HUES48 (cell line): ENCODE data around the gene GADL1.

Experiments used
- H3K27ac ChIP-seq: one replicate; pipeline ENCODE4 v1.7.0; 2013; ENCODE audit warnings: low read depth, low read length, inconsistent platforms
- H3K27me3 ChIP-seq: 2 replicates; pipeline ENCODE4 v1.6.1; 2013; ENCODE audit warnings: mild to moderate bottlenecking, low read length; ENCODE audit not compliant: control insufficient read depth, insufficient read depth
- H3K36me3 ChIP-seq: 2 replicates; pipeline ENCODE4 v1.6.1; 2013; ENCODE audit warnings: low read length; ENCODE audit not compliant: control insufficient read depth, insufficient read depth
- H3K4me1 ChIP-seq: 2 replicates; pipeline ENCODE4 v1.6.1; 2013; ENCODE audit warnings: mild to moderate bottlenecking, low read length; ENCODE audit not compliant: control insufficient read depth, insufficient read depth
- H3K4me3 ChIP-seq: 2 replicates; pipeline ENCODE4 v1.5.1; 2013; ENCODE audit warnings: mild to moderate bottlenecking, low read depth, low read length
- H3K9ac ChIP-seq: 2 replicates; pipeline ENCODE4 v1.6.1; 2013; ENCODE audit warnings: mild to moderate bottlenecking, low read depth, low read length, moderate library complexity
- H3K9me3 ChIP-seq: 2 replicates; pipeline ENCODE4 v1.6.1; 2013; ENCODE audit warnings: low read length; ENCODE audit not compliant: control insufficient read depth, insufficient read depth

The GADL1 gene

DNA sequence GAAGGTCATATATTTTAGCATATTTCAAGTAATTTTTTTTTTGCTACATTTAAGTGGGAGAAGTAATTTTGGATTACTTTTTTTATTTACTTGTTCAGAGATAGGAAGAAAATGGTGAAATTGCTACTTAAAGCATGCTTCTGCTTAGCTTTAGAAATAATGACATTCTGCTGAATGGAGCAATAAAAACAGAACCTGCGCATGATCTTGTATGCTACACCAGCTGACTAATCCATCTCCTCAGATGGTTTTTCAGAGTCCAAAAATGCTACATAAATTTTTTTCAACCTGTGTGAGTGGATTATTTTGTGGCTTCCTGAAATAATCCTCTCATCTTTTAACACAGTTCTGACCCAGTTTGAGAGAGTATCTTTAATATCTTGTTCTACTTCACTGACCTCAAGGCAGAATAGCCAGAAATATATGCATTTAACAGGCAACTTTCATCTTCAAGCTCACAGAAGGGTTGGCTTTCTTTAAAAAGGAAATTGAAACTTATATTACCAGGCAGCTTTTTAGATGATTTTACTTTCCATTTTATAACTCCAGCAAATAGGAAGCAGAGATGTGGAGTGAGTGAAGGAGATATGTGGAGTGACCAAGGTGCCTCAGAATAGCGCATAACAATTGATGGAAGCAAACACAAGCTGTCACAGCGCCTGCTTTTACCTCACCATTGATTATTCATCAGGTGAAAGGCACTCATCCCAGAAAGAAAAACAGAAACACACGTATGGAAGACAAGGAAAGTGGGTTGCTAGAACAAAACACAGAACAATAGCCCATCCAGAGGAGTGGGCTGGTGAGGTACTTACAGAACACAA is 151.5 kb downstream of the GADL1 start:
- Histone ChIP-seq H3K9ac (no peak overlapping the region), H3K4me3 (no peak overlapping the region), H3K9me3 (no peaks in the 10 kb centered on the region), H3K27me3 (no peaks in the 10 kb centered on the region), H3K36me3 (no peaks in the 10 kb centered on the region), H3K27ac (no peak overlapping the region), H3K4me1 (peaks cover 13% of the 10 kb centered on the region; the same call in 1 of the 2 replicates)

DNA sequence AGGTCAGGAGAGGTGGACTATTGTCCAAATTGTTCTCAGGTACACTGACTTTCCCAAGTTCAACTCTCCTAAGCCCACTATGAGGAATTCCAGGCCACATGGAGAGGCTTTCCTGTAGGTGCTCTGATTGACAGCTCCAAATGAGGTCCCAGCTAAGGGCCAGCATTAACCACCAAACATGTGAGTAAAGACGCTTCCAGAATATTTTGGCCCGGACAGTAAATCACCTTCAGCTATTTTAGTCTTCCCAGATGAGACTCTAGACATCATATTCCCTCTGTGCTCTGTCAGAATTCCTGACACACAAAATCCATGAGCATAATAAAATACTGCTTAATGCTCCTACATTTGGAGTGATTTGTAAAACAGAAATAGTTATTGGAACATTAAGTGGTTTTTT is 152.6 kb downstream of the GADL1 start:
- H3K27me3 ChIP-seq = no peaks in the 10 kb centered on the region
- H3K27ac ChIP-seq = no peak overlapping the region
- peaks cover 10% of the 10 kb centered on the region; the same call in 1 of the 2 replicates for H3K4me1 ChIP-seq
- no peaks in the 10 kb centered on the region for H3K36me3 ChIP-seq
- no peaks in the 10 kb centered on the region for H3K9me3 ChIP-seq
- H3K9ac ChIP-seq = no peak overlapping the region
- no peak overlapping the region for H3K4me3 ChIP-seq

DNA sequence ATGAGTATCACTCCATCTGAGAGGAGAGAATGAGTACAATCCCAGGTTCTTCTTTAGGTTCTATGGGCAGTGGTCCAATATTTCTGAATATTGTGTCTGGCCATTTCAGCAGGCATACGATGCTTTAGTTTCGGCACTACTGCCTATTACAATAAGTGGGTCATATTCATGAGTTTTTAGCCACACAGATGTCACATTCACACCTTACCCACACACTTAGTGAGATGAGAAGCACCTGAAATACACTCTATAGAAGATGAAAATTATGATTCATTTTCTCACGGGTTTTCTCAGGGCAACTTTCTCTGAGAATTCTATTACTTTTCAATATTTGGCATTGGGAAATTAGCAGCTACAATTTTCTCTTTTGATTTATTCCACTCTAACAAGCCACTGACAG is 155.9 kb downstream of the GADL1 start:
- H3K4me1 ChIP-seq = peaks cover 6% of the 10 kb centered on the region; the same call in 1 of the 2 replicates
- H3K9me3 ChIP-seq = no peaks in the 10 kb centered on the region
- H3K27me3 ChIP-seq = no peaks in the 10 kb centered on the region
- no peak overlapping the region for H3K9ac ChIP-seq
- no peaks in the 10 kb centered on the region for H3K36me3 ChIP-seq
- H3K27ac ChIP-seq = no peak overlapping the region
- no peak overlapping the region for H3K4me3 ChIP-seq

DNA sequence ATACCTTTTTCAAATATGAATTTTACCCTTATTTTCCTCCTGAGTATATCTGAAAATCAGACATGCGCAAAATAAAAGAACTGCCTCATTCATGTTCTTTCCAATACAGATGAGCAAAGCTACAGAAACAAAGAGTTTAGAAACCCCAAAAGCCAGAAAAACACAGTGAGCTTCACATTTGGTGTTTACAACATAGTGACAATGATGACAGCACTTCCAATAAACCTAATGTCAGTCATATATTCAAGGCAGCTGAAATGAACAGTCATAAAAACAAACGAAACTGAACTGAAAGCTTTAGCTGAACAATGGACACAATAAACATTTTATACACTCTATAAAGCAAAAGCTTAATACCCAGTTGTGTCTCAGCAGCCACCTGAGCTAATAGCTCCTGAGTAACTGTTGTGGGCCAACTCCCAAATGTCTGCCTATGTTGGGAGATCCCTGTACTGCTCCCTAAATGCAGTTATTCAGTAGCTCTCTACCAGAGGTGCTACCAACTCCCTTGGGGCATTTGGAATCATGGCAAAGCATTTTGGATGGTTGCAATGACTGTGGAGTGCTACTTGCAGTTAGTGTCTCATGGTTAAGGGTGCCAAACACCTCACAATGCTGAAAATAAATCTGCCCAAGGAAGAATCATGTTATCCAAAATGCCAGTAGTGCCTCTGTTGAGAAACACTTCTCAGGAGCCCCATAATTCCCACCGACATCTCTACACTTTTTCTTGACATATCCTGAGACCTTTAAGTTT is 156.5 kb downstream of the GADL1 start:
- no peaks in the 10 kb centered on the region for H3K27me3 ChIP-seq
- peaks cover under 1% of the 10 kb centered on the region; the same call in 1 of the 2 replicates for H3K4me1 ChIP-seq
- H3K36me3 ChIP-seq = no peaks in the 10 kb centered on the region
- no peaks in the 10 kb centered on the region for H3K9me3 ChIP-seq
- no peak overlapping the region for H3K9ac ChIP-seq
- H3K27ac ChIP-seq = no peak overlapping the region
- no peak overlapping the region for H3K4me3 ChIP-seq

DNA sequence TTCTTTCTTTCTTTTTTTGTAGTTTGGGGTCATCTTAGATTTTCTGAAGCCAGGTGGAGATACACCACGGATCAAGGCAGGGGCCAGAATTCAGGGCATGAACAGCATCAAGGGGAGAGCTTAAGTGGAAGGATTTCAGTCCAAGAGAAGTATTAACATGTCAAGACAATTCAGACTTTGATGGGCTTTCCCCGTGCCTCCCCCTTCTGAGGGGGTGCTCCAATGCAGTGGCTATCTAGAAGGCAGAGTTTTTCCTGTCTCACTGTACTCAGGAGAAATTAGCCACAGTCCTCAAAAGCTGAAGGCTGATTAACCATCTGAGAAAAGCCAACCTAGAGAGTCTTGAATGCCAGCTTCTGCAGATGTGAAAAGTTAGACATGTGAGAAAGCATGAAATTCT is 160.8 kb downstream of the GADL1 start:
- no peak overlapping the region for H3K27ac ChIP-seq
- H3K4me3 ChIP-seq = no peak overlapping the region
- no peak overlapping the region for H3K9ac ChIP-seq
- H3K9me3 ChIP-seq = no peaks in the 10 kb centered on the region
- no peaks in the 10 kb centered on the region for H3K4me1 ChIP-seq
- no peaks in the 10 kb centered on the region for H3K27me3 ChIP-seq
- H3K36me3 ChIP-seq = no peaks in the 10 kb centered on the region

DNA sequence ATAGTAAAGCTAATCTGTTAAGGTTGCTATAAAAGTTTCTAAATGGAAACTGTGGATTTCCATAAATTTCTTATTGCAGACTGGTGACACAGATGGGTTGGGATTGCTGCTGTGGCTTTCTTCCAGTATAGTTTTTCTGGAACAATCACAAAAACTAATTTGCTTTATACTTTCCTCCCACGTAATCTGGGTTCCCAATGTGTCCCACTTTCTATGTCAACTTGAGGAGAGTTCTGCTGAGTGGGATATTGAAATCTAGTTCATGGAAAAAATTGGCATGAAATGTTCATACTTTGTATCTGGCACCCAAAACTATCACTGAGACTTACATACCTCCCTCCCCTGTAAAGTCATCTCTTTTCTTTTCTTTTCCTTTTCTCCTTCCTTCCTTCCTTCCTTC is 161.3 kb downstream of the GADL1 start:
- Histone ChIP-seq H3K36me3 (no peaks in the 10 kb centered on the region), H3K9me3 (no peaks in the 10 kb centered on the region), H3K27ac (no peak overlapping the region), H3K9ac (no peak overlapping the region), H3K4me1 (no peaks in the 10 kb centered on the region), H3K4me3 (no peak overlapping the region), H3K27me3 (no peaks in the 10 kb centered on the region)

DNA sequence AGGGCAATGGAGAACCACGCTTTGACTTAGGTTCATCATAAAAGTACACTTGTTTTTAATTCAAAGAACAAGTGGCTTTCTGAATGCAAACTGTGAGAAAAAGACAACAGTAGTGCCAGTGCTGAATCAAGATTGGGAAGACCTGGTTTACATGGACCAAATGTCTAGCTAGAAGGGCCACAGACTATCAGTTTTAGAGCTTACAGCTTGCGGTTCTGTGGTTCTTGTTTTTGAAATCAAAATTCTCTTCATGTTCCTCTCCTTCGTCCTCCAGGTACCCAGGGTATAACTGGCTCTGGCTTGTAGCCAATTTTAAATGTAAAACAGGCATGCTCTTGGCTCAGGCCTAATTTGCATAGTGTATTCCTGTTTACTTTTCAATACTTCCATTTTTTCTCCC is 163.5 kb downstream of the GADL1 start:
- no peak overlapping the region for H3K27ac ChIP-seq
- no peak overlapping the region for H3K9ac ChIP-seq

DNA sequence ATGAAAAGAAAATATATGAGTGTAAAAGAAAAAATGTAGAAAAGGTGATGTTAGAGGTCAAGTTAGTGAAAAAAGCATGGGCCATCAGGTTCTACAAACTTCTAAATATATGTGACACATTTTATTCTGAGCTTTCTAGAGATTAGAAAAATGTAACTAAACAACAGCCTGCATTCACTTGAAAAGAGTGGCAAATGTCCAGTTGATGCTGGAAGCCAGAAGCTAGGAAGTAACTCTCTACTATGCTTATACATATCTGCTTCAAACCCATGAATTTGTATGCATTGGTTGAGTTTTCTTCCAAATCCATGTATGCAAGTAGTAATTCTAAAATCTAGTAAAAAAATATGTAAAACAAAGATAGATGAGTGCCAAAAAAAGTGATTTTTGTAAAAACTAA is 164.5 kb downstream of the GADL1 start:
- no peak overlapping the region for H3K4me3 ChIP-seq
- H3K9me3 ChIP-seq = no peaks in the 10 kb centered on the region
- H3K4me1 ChIP-seq = no peaks in the 10 kb centered on the region
- H3K36me3 ChIP-seq = no peaks in the 10 kb centered on the region
- H3K9ac ChIP-seq = no peak overlapping the region
- H3K27me3 ChIP-seq = no peaks in the 10 kb centered on the region
- H3K27ac ChIP-seq = no peak overlapping the region

More for the DNA sequence above, 163.5 kb downstream of the GADL1 start:
- H3K36me3 ChIP-seq = no peaks in the 10 kb centered on the region
- H3K9me3 ChIP-seq = no peaks in the 10 kb centered on the region
- no peaks in the 10 kb centered on the region for H3K27me3 ChIP-seq
- no peaks in the 10 kb centered on the region for H3K4me1 ChIP-seq
- no peak overlapping the region for H3K4me3 ChIP-seq

DNA sequence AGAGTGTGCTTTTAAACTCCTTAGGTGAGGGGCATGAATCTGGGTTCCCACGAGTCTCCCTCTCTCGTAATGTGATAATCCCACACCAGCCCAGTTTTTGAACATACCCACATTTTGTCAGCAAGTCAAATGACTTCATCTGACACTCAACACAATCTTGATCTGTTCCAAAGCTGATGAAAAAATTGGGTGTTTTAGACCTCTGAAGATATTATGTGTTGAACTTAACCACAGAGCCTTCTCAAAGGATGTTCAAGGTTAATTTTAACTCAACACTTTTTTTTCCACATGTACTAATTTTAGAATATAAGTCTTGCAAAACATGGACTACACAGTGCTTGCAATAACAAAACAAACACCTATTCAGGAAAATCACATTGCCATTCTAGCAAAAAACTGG is 164.9 kb downstream of the GADL1 start:
- Histone ChIP-seq H3K4me1 (no peaks in the 10 kb centered on the region), H3K9me3 (no peaks in the 10 kb centered on the region), H3K4me3 (no peak overlapping the region), H3K27me3 (no peaks in the 10 kb centered on the region), H3K36me3 (no peaks in the 10 kb centered on the region), H3K27ac (no peak overlapping the region), H3K9ac (no peak overlapping the region)

DNA sequence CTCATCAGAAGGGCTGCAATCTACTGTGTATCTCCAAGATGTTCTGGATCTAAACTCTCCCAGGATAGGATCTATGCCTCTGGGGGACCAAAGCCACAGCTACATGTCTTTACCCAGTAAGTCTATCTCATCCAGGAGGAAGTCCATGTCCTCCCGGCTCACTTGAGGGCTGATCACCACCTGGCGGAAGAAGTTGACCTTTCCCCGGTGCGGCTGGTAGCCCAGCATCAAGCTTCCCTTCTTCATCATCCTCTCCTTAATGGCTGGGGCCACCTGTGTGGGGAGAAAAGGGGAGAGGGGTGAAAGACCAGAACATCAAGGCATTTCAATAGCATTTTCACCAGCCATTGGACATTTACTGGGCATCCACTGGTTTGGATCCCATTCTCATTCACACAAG is 166.3 kb downstream of the GADL1 start:
- Histone ChIP-seq H3K27me3 (no peaks in the 10 kb centered on the region), H3K27ac (no peak overlapping the region), H3K36me3 (no peaks in the 10 kb centered on the region), H3K4me3 (no peak overlapping the region), H3K9ac (no peak overlapping the region), H3K9me3 (no peaks in the 10 kb centered on the region), H3K4me1 (no peaks in the 10 kb centered on the region)

DNA sequence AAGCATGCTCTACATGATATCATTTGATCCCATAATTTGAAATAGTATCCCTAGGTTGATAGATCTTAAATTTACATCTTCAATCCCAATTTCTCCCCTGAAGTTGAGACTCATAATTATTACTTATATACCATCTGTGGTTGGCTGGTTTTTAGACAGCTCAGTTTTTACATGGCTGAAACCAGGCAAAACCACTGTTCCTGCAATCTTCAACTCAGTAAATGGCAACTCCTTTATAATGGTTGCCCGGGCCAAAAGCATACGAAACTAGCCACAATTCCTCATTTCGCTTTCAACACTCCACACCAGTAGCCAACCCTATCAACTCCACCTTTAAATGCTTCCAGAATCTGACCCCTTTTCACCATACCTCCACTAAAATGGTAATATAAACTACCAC is 169.6 kb downstream of the GADL1 start:
- Histone ChIP-seq H3K27me3 (no peaks in the 10 kb centered on the region), H3K36me3 (no peaks in the 10 kb centered on the region), H3K4me1 (peaks cover 4% of the 10 kb centered on the region; the same call in 1 of the 2 replicates), H3K4me3 (no peak overlapping the region), H3K27ac (no peak overlapping the region), H3K9ac (no peak overlapping the region), H3K9me3 (no peaks in the 10 kb centered on the region)
